ENCODE data around the gene AADAC.

DNA sequence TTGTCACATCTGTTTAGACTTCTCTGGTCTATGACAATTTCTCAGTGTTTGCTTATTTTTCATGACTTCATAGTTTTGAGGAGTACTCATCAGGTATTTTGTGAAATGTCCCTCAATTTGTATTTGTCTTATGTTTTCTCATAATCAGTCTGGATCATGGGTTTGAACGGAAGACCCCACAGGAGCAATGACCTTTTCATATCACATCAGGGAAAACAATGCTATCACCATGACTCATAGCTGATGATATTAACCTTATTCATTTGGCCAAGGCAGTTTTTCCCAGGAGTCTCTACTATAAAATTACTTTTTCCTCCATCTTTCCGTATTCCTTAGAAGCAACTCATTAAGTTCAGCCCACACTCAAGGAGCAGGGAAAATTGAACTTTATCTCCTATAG is 47.5 kb upstream of the AADAC start:
- no peak for TF ChIP-seq POLR2A (IDR thresholded peaks at IDR 0.05)
- TF ChIP-seq, protein P1, sequence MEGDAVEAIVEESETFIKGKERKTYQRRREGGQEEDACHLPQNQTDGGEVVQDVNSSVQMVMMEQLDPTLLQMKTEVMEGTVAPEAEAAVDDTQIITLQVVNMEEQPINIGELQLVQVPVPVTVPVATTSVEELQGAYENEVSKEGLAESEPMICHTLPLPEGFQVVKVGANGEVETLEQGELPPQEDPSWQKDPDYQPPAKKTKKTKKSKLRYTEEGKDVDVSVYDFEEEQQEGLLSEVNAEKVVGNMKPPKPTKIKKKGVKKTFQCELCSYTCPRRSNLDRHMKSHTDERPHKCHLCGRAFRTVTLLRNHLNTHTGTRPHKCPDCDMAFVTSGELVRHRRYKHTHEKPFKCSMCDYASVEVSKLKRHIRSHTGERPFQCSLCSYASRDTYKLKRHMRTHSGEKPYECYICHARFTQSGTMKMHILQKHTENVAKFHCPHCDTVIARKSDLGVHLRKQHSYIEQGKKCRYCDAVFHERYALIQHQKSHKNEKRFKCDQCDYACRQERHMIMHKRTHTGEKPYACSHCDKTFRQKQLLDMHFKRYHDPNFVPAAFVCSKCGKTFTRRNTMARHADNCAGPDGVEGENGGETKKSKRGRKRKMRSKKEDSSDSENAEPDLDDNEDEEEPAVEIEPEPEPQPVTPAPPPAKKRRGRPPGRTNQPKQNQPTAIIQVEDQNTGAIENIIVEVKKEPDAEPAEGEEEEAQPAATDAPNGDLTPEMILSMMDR (IDR thresholded peaks at IDR 0.05), result no peak
